IPS-11a (cell line): ENCODE data around the gene ROGDI.

Experiments
- H3K4me3 ChIP-seq: one replicate; pipeline ENCODE4 v1.5.1; 2013; ENCODE audit warnings: low read depth, low read length, control low read depth

ROGDI gene

GRCh38 chr16:4814046-4814445 is 11.6 kb upstream of the ROGDI start:
- H3K4me3 ChIP-seq: no peak overlapping the region

GRCh38 chr16:4813251-4814003 is 11.0 kb upstream of the ROGDI start:
- H3K4me3 ChIP-seq: no peak overlapping the region

- no peak overlapping the region for H3K4me3 ChIP-seq
These were observed 9.3 kb upstream of the ROGDI start for GRCh38 chr16:4811773-4812172.

DNA sequence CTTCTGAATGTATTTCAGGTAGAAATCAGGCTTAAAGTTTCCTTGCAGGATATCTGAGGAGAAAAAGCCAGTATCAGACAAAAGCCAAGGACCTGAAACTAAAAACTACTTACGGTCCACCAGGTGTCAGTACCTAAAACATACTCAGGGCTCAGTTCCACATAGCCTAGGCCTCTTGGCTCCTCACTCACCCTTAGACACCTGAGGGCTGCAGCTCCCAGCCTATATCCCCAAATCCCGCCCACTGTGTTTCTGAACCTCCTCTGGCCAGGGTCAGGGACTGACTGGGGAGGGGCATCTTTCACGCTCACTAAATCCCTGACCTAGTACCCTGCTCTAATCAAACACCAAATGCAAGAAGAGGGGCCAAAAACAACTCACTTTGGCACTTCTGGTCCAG is 8.8 kb upstream of the ROGDI start:
- H3K4me3 ChIP-seq: no peak overlapping the region

DNA sequence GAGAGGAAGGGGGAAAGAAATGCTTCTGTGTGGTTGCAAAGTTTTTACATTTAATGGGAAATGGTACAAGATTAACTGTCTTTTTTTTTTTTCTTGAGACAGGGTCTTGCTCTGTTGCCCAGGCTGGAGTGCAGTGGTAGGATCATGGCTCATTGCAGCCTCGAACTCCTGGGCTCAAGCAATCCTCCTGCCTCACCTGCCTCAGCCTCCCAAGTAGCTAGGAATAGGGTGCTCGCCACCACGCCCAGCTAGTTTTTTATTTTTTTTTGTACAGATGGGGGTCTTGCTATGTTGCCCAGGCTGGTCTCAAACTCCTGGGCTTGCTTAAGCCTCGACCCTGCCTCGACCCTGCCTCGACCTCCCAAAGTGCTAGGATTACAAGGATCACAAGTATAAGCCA is 3.8 kb upstream of the ROGDI start:
- H3K4me3 ChIP-seq: no peak overlapping the region

- H3K4me3 ChIP-seq: no peak overlapping the region
These were observed 2.8 kb upstream of the ROGDI start for GRCh38 chr16:4805231-4805630.

DNA sequence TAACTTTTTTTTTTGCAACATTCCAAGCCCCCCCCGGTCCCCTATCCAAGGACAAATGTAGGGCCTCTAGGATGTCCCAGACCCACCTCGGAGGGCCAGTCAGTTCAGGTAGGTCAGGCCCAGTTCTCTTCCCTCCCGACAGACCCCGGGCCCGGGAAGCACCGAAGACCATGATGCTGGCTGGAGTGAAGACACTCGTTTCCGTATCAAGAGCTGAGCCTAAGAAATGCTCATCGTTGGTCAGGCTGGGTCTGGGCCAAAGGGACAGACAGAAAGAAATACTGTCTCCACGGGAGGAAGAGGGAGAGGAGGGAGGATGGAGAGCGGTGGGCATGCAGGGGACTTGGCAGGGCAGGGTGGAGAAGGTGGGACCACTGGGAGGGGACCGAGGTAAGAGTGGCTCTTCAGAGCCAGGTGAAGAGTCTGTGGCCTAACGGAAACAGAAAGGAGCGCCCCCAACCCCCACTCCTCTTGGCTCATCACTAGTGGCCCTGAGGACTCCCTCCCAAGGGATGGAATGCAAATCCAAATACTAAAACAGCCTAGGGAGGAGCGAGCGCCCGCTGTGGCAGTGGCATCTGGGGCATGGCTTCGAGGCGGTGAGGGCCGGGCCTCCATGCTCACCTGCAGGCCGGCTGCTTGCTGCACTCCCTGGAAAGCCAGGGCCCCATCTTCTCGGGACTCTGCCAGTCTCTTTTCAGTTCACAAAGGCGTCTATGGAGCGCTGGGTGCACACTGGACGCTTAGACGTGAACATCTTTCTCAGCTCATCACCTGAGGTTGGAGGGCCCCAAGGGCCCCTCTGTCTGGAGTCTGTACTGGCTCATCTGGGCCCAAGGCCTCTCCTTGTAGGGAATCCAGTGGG is 1.7 kb upstream of the ROGDI start:
- no peak overlapping the region for H3K4me3 ChIP-seq

DNA sequence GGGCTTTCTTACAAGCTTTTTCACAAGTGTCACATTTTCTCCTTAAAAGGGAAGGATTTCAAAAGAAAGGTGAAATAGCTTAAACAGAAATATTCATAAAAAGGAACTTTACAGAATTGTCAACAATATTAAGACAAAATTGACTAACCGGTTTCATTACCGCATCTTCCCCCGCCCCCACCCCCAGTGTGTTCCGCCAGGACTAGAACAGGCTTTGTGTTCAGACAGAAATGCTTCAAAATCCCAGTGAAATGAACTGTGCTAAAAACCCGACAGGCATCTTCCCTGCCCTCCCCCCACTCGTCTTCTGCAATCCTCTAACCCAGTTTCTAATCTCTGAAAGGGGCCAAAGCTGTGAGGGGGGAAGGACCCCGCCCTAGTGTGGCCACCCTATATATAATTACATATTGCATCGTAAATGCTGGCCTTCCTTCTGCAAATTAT is 990 bp upstream of the ROGDI start:
- peak overlapping the region; percentile 67 for H3K4me3 ChIP-seq

DNA sequence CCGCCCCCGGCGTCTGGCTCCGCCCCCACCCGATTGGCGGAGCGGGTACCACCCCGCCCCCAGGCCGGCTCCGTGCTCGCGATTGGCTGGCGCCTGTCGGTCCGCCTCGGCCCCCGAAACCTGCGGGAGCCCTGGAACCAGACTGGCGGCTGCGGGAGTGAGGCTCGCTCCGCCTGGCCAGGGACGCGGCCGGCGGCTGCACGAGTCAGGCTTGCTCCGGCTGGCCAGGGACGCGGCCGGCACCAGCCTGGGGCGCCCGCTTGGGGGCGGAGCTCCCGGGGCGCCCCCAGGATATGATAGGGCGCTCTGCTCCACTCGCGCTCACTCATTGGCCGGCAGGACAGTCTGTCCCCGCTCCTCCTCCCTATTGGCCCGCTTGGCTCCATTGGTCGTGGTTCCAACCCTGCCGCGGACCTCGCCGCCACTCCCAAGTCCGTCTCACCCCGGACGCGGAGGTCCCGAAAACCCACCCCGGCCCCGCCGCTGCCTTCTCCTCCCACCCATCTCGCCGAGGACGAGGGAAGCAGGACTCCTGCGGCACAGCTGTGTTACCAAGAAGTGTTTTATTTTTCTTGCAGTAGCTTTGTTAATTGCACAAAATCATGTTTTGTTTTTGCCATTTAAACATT is 340 bp upstream of the ROGDI start:
- H3K4me3 ChIP-seq: peak overlapping the region; percentile 67

DNA sequence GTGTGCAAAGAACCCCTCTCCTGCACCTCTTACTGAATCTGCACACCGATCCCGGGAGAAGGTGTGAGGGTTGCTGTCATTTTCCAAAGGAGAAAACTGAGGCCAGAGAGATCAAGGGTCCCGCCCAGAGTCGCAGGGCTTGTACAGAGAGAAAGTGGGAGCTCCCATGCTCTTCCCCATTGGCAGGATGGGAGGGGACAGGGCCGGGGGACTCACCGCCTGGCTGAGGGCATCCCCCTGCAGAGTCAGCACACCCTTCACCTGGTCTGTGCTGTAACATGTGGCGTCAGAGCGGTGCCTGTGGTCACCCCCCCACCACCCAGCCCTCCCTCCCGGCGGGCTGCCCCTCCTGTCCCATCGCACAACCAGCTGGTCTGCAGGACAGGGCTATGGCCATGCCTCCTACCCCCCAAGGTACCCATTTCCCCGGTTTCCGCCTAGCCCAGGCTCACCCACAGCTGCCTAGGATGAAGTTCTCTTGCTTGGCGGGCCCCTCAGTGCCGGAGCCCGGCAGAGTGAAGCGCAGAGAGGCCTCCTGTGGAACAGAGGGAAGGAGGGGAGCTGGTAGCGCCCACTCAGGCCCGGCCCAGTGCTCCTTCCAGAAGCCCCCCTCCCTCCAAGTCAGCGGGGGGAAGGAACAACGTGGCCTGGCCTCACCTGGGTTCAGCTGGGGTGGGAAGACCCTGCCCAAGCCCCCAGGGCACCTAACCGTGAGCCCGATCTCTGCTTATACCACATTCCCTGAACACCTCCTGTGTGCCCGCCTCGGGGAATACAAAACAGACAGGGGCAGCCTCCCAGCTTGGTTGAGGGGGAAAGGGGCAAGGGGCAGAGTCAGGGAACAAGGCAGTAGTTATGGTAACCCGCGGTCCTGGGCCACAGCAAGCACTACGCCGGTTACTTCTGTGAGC is 1.1 kb downstream of the ROGDI start:
- H3K4me3 ChIP-seq: peak overlapping the region; percentile 67

- H3K4me3 ChIP-seq: no peak overlapping the region
These were observed 2.0 kb downstream of the ROGDI start for GRCh38 chr16:4800290-4801041.

DNA sequence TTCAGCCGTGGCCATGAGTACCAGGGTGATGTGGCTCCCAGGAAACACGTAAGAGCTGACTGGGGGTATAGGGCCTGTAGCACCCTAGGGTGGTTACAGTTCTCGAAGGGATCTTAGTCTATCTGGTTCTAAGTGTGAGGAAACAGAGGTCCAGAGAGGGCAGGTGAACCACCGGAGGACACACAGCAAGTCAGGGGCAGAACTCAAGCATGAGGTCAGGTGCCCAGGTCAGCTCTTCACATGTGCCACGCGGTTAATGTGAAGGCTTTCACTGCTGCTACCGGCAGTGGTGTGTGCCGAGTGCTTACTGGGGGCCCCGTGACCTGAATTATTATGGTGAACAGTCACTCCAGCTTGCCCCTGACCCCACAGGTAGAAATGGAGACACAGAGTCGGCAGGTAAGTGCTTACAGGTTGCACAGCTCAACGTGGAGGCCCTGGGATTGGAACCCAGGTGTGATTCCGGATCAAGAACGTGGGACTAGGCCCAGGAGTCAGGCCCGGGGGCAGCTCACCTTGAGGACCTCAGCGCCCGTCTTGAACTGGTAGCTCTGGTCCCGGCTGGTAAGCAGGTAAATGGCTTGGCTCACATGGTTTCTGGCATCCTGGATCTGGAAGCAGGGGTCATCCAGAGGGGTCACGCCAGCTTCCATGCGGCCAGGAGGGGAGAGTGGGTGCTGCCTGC is 3.1 kb downstream of the ROGDI start:
- no peak overlapping the region for H3K4me3 ChIP-seq

DNA sequence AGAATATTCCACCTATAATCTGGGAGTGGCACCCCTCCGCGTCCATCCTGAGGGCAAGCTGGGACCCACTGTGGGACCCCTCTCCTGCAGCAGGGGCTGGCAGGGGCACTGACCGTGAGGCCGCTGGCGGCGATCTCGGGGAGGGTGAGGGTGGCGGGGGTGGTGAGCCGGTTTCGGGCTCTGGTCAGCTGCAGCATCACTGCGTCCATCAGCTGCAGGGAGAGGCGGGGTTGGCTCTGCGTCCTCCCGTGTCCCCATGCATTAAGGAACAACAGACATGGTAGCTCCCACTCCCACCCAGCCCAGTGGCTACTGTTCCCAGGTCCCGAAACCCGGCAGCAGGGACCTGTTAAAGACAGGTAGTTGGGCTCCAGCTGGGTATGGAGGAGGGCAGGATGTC is 4.0 kb downstream of the ROGDI start:
- H3K4me3 ChIP-seq: no peak overlapping the region

DNA sequence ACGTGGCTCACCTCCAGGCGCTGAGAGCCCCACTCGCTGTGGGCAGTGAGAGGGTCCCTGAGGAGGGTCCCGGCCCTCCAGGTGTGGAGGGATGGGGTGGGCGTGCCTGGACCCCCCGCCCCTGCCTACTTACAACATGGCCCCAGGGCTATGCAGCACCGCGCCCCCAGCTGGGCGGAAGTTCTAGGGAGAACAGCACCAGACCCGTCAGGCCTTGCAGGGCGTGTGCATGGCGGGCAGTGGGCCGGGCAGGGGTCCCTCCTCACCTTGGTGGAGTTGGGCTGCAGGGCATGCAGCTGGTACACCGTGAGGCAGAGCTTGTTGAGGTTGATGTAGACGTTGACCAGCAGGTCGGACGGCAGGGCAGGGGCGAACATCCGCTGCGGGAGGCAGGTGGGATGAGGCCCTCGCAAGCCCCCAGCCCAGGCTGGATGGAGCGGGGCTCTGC is 4.6 kb downstream of the ROGDI start:
- H3K4me3 ChIP-seq: no peak overlapping the region

DNA sequence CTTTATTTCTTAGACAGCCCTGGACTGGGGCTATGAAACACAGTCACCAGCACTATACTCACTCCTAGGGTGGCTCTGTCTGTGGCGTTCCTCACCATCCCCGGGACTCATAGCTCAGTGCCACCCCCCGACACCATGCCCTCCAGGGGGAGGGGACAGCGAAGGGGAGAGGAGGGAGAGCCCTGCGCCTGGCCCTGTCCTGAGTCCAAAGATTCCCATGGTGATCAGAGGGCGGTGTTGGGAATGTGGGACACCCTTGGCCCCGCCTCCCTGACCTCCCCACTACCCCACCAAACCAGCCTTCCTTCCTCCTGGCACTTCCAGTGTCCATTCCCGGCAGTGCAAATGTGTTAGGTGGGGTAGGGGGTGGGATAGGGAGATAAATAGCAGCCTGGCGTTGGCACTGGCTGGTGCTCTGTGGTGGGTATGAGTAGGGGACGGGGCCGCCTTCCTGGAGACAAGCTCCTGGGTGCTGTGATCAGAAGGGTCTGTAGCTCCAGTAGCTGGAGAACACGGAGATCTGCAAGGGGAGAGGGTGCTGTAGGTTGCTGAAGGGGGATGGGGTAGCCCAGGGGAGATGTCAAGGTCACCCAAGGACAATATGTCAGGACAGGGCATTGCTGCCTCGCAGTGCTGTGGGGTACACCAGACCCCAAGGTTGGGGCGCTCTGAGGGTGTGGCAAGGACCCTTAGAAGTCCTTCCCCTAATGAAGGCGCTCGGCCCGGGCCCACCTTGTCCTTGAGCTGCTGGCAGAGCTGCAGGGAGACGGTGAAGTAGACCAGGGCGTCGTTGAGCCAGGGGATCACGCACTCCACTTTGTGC is 5.2 kb downstream of the ROGDI start:
- no peak overlapping the region for H3K4me3 ChIP-seq

GRCh38 chr16:4795828-4796572 is 6.4 kb downstream of the ROGDI start:
- H3K4me3 ChIP-seq: no peak overlapping the region

DNA sequence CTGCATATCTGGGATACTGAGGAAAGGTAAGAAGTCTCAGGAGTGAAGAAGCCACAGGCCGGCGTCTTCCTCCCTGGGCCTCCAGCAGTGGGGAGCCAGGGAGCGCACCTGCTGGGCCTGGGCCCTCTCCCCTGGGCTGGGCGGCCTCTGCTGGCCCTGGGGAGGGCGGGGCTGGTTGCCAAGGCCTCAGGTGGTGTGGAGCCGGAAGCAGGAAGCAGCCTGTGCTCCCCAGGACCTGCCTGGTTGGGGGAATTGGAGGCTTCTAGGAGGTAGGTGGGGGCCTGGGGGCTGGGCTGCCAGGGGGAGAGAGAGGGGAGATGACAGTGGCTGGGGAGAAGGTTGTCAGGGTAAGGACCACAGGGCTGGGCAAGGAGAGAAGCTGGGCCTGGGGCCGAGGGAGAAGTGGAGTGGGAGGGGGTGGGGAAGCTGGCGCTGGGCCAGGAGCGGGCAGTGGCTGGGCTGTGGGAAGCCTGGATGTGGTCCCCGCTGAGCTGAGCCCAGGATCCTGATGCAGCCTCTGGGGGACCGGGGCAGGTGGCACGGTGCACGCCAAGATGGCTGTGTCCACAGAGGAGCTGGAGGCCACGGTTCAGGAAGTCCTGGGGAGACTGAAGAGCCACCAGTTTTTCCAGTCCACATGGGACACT is 7.1 kb downstream of the ROGDI start, which contains the start of gene SMIM22:
Gene SMIM22, plus strand, starts transcription at position 189 of the 647 bp plus-strand sequence. Its CDS starts 366 bp downstream, at position 555.
- H3K4me3 ChIP-seq: no peak within 1 kb of the TSS
